M059J (cell line): ENCODE results near the gene GPRIN1. TPM values are rescaled to one million over a fixed set of nuclear protein-coding genes. Genes with fewer than 3 reads are reported as not detected.
A peak's percentile ranks its signal among the peaks of the same experiment; 100 is the strongest.
"Not testable (repeated sequence)": the region's sequence is repeated elsewhere in the genome, so short reads cannot be mapped to it uniquely, and the experiment has no call there.

Experiments
- DNase-seq: peaks from one replicate; pipeline ENCODE4 v3.0.0-alpha.2; 2012; ENCODE audit warnings: low read depth
- total RNA-seq: library from RNA; depleted of rRNA; stranded (reverse); fragments of >200 nt; shearing (Covaris generic); gene quantifications from 2 replicates; pipeline ENCODE4 v1.2.3, GENCODE V29; 2014

GPRIN1 gene
- total RNA-seq, 1 experiment from 2014 or later: 12.4 TPM

GRCh38 chr5:176624938-176625337 lies 15.0 kb upstream of the GPRIN1 start:
- DNase-seq: peak; percentile 25

GRCh38 chr5:176624142-176624541 lies 14.2 kb upstream of the GPRIN1 start:
- DNase-seq: no peak

GRCh38 chr5:176621661-176622079 lies 11.7 kb upstream of the GPRIN1 start:
- peak; percentile 23 for DNase-seq

- peak; percentile 38 for DNase-seq
Measured at GRCh38 chr5:176620333-176620981, 10.5 kb upstream of the GPRIN1 start.

- no peak for DNase-seq
Measured at GRCh38 chr5:176619569-176620332, 9.8 kb upstream of the GPRIN1 start.

- peak; percentile 85 for DNase-seq
Measured at GRCh38 chr5:176619203-176619568, 9.2 kb upstream of the GPRIN1 start.

- DNase-seq: peak; percentile 14
Measured at GRCh38 chr5:176618783-176619182, 8.8 kb upstream of the GPRIN1 start.

GRCh38 chr5:176616511-176616910 lies 6.6 kb upstream of the GPRIN1 start:
- DNase-seq: no peak

GRCh38 chr5:176614805-176615478 lies 5.0 kb upstream of the GPRIN1 start:
- peak; percentile 79 for DNase-seq

- no peak for DNase-seq
Measured at GRCh38 chr5:176612855-176613254, 2.9 kb upstream of the GPRIN1 start.

GRCh38 chr5:176612008-176612407 lies 2.1 kb upstream of the GPRIN1 start:
- no peak for DNase-seq

GRCh38 chr5:176611435-176611834 lies 1.5 kb upstream of the GPRIN1 start:
- peak; percentile 84 for DNase-seq

GRCh38 chr5:176610435-176610773 lies 448 bp upstream of the GPRIN1 start:
- DNase-seq: no peak

- DNase-seq: no peak
Measured at GRCh38 chr5:176608937-176609723, 826 bp downstream of the GPRIN1 start.

- DNase-seq: no peak
Measured at GRCh38 chr5:176608142-176608705, 1.7 kb downstream of the GPRIN1 start.

- DNase-seq: no peak
Measured at GRCh38 chr5:176606875-176607274, 3.1 kb downstream of the GPRIN1 start.

- no peak for DNase-seq
Measured at GRCh38 chr5:176606032-176606431, 3.9 kb downstream of the GPRIN1 start.

GRCh38 chr5:176603091-176603490 lies 6.9 kb downstream of the GPRIN1 start:
- no peak for DNase-seq

- DNase-seq: no peak
Measured at GRCh38 chr5:176601901-176602482, 8.0 kb downstream of the GPRIN1 start.

GRCh38 chr5:176599749-176600430 lies 10.1 kb downstream of the GPRIN1 start:
- DNase-seq: not testable (repeated sequence)
